Calu3 (cell line): ENCODE data around the gene KLF5. TPM values are rescaled to one million over a fixed set of nuclear protein-coding genes. Genes with fewer than 3 reads are reported as not detected.

Experiments
- BruUV-seq: library from RNA; stranded (reverse); fragments of 400-500 nt; replicated peaks from 2 replicates; lab custom pipeline; 2021; lab: Mats Ljungman, UMichigan
- CTCF ChIA-PET: fragments of 300-600 bp; sonication (Branson Sonifier 250); formaldehyde crosslinking; loops from one replicate; lab custom pipeline; 2022; ENCODE audit warnings: antibody characterized with exemption; lab: Charles Lee
- DNase-seq: peaks from one replicate; pipeline ENCODE4 v3.0.0; 2022
- H3K27ac Mint-ChIP-seq: one replicate; pipeline ENCODE4 v1.8.0; 2022; ENCODE audit warnings: mixed read lengths; ENCODE audit not compliant: unreplicated experiment
- H3K27me3 Mint-ChIP-seq: one replicate; pipeline ENCODE4 v1.8.0; 2022; ENCODE audit warnings: mixed read lengths; ENCODE audit not compliant: unreplicated experiment
- H3K36me3 Mint-ChIP-seq: one replicate; pipeline ENCODE4 v1.8.0; 2022; ENCODE audit warnings: mild to moderate bottlenecking, moderate library complexity, mixed read lengths; ENCODE audit not compliant: insufficient read depth, unreplicated experiment
- H3K4me1 Mint-ChIP-seq: one replicate; pipeline ENCODE4 v1.8.0; 2022; ENCODE audit warnings: mild to moderate bottlenecking, low read depth, mixed read lengths; ENCODE audit not compliant: unreplicated experiment
- H3K4me3 Mint-ChIP-seq: one replicate; pipeline ENCODE4 v1.8.0; 2022; ENCODE audit warnings: mild to moderate bottlenecking, low read depth, moderate library complexity, mixed read lengths; ENCODE audit not compliant: unreplicated experiment
- H3K9me3 Mint-ChIP-seq: one replicate; pipeline ENCODE4 v1.8.0; 2022; ENCODE audit warnings: low read depth, mixed read lengths; ENCODE audit not compliant: unreplicated experiment
- intact Hi-C: fragments of 100-400 bp; cut with micrococcal nuclease; formaldehyde crosslinking; loops from one replicate; pipeline ENCODE4 v1.10.0; 2022; ENCODE audit not compliant: unreplicated experiment
- total RNA-seq: library from RNA; stranded (reverse); gene quantifications from 2 replicates; pipeline ENCODE4 v1.2.3, GENCODE V29; 2022
- TF ChIP-seq, protein P1 (sequence below): fragments of 200-600 bp; IDR thresholded peaks from one replicate; pipeline ENCODE4 v1.8.0; 2022; ENCODE audit warnings: antibody characterized with exemption; ENCODE audit not compliant: unreplicated experiment

KLF5 gene
- total RNA-seq, 1 experiment from 2014 or later = 121 TPM

DNA sequence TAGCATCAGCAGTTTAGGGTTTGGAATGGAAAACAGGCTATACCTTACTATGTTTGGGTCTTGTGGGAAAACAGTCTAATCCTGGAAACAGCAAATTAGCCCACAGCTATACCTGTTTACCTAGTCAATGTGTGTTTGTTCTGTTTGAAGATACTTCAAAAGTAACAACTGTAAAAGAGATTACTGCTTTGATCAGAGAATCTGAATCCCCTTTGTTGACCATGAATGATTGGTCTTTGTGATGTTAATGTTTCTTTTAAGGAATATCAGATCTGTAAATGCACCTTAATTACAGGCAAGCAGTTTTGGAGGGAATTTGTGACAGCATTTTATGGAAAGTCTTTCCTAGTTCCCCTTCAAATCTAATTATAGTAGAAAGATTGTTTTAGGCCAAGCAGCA is 20.7 kb upstream of the KLF5 start:
- Mint-ChIP-seq H3K36me3 (no peaks in the 10 kb centered on the region), H3K9me3 (no peaks in the 10 kb centered on the region), H3K4me3 (no peak overlapping the region), H3K27ac (no peak overlapping the region), H3K4me1 (no peaks in the 10 kb centered on the region), H3K27me3 (no peaks in the 10 kb centered on the region)
- DNase-seq = no peak
- CTCF ChIA-PET = no interaction called here
- TF ChIP-seq, protein P1, sequence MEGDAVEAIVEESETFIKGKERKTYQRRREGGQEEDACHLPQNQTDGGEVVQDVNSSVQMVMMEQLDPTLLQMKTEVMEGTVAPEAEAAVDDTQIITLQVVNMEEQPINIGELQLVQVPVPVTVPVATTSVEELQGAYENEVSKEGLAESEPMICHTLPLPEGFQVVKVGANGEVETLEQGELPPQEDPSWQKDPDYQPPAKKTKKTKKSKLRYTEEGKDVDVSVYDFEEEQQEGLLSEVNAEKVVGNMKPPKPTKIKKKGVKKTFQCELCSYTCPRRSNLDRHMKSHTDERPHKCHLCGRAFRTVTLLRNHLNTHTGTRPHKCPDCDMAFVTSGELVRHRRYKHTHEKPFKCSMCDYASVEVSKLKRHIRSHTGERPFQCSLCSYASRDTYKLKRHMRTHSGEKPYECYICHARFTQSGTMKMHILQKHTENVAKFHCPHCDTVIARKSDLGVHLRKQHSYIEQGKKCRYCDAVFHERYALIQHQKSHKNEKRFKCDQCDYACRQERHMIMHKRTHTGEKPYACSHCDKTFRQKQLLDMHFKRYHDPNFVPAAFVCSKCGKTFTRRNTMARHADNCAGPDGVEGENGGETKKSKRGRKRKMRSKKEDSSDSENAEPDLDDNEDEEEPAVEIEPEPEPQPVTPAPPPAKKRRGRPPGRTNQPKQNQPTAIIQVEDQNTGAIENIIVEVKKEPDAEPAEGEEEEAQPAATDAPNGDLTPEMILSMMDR = no peak
- intact Hi-C loops = no loop called here
- no TSS peak for BruUV-seq

DNA sequence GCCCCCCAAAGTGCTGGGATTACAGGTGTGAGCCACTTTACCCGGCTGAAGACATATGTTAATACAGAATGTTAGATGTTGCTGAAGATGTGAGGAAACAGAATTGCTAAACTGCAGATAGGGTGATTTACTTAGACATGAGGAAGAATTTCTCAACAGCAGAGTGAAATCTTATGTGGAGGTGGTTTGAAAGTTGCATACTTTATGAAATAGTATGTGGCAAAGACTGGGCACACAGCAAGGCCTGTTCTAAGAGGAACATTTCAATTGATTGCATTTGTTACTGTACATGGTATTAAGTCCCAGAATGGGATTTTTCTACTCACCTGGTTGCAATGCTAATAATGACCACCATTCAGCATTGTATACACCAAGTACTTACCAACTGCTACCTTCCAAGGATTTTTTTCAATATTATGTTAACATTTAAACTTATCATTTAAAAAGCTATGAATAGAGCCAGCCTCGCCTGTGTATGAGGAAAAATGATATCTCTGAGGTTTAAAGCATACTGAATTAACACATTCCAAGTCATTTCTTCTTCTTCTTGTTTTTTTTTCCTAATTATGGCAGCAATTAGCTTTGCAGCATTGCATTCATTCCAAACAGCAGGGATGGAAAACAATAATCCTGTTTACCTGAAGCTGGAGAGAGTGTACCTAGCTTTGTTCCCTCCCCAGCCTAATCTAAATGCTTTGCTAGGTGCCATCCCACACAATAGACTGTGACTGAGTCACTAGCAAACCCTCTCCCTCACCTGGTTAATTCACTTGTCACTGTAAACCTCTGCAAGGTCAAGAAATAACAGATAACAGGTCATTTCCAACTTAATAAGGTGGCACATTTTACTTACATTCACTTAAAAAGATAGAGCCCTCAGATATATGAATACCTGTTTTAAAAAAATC is 19.4 kb upstream of the KLF5 start:
- CTCF ChIA-PET = no interaction called here
- H3K4me1 Mint-ChIP-seq = no peaks in the 10 kb centered on the region
- H3K9me3 Mint-ChIP-seq = no peaks in the 10 kb centered on the region
- intact Hi-C loops = no loop called here
- TF ChIP-seq, protein P1 = no peak
- H3K27me3 Mint-ChIP-seq = no peaks in the 10 kb centered on the region
- no peak for DNase-seq
- H3K4me3 Mint-ChIP-seq = no peak overlapping the region
- BruUV-seq = no TSS peak
- H3K36me3 Mint-ChIP-seq = no peaks in the 10 kb centered on the region
- H3K27ac Mint-ChIP-seq = no peak overlapping the region

DNA sequence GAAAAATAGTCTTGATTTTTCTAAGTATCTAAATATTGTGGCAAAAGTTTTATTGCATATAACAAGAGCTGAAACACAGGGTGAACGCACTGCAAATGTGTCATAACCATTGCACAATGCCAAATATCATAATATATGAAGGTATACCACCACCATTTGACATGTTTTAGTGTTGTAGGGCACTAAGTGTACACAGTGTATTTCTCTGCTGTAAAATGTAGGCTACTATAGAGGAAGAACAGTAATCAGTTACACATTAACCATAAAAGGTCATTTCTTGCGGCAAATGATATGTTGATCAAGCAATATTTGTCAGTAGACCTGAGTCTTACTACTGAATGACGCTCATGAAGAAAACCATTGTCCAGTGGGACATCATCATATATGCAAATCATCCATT is 18.3 kb upstream of the KLF5 start:
- intact Hi-C loops = no loop called here
- no peak overlapping the region for H3K4me3 Mint-ChIP-seq
- H3K4me1 Mint-ChIP-seq = no peaks in the 10 kb centered on the region
- DNase-seq = no peak
- TF ChIP-seq, protein P1 = no peak
- no peaks in the 10 kb centered on the region for H3K36me3 Mint-ChIP-seq
- no peaks in the 10 kb centered on the region for H3K27me3 Mint-ChIP-seq
- H3K9me3 Mint-ChIP-seq = no peaks in the 10 kb centered on the region
- H3K27ac Mint-ChIP-seq = peak overlapping the region; percentile 52
- CTCF ChIA-PET = interaction anchor here (1.3 kb wide), 1 partner anchor 18 kb away, joined by 3 read pairs; no protein-coding TSS in a partner anchor
- no TSS peak for BruUV-seq

DNA sequence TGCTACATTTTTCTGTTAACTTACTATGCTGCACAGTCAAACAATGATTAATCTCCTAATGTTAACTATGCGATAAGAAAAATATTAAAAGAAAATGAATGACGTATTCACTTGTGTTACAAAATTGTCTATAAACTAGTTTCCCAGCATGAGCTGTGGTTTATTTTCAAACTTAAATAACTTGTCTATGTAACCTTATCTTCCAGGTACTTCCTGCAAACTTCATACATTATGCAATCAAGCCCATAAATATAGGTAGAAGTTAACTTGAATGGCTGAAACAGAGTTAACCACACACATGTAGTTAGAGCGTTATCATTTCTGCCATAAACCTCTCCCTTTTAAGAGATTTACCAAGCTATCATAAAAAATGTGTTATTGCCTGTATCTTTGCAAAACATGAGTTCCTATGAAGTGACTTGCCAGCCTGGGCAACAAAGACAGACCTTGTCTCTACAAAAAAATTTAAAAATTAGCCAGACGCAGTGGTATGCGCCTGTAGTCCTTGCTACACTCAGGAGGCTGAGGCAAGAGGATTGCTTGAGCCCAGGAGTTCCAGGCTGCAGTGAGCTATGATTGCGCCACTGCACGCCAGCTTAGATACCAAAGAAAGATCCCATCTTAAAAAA is 17.7 kb upstream of the KLF5 start:
- Mint-ChIP-seq H3K27me3 (no peaks in the 10 kb centered on the region), H3K27ac (peak overlapping the region; percentile 52), H3K4me1 (no peaks in the 10 kb centered on the region), H3K36me3 (no peaks in the 10 kb centered on the region), H3K9me3 (no peaks in the 10 kb centered on the region), H3K4me3 (no peak overlapping the region)
- intact Hi-C loops = no loop called here
- DNase-seq = peak; percentile 41
- CTCF ChIA-PET = interaction anchor here (0.6 to 1.3 kb wide), 2 partner anchors 17 to 161 kb away, joined by 3 read pairs; no protein-coding TSS in a partner anchor
- TF ChIP-seq, protein P1 = no peak
- no TSS peak for BruUV-seq
